Body of pancreas (tissue), 4 donors: Measurements from ENCODE around the gene PKNOX2.

ENCODE experiments used
- POLR2A ChIP-seq, 3 donors: fragments of 450-650 bp; IDR thresholded peaks; one replicate each; pipeline ENCODE4 v1.6.1; 2016; ENCODE audit warnings: antibody characterized with exemption in 3 of 3, mild to moderate bottlenecking in 2 of 3
- TF ChIP-seq, protein P1 (sequence below), 7 experiments: fragments of 450-650 bp in 4 of 7; fragments of 200-600 bp in 3 of 7; sonication (generic) in 3 of 7; IDR thresholded peaks; one replicate each; pipeline ENCODE4 v1.5.1; 2016 to 2019; ENCODE audit warnings: antibody characterized with exemption in 7 of 7

DNA sequence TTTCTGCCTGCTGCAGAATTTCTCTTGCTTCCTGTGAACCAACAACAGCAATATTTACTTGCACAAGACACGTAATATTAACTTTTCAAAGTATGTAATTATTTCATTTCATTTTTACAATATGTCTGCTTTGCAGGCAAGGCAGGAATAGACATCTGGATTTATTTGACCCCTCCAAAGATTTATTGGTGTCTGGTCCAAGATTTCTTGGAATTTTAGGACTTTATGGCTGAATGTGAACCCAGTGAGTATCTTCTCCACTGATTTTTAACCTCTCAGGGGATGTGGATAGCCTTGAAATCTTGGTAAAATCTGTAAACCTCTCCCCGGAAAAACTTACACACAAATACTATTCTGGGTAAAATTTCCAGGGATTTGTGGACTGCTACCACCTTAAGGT lies 61.5 kb downstream of the PKNOX2 start:
- no peak for TF ChIP-seq POLR2A (IDR thresholded peaks at IDR 0.05)
- TF ChIP-seq, protein P1, sequence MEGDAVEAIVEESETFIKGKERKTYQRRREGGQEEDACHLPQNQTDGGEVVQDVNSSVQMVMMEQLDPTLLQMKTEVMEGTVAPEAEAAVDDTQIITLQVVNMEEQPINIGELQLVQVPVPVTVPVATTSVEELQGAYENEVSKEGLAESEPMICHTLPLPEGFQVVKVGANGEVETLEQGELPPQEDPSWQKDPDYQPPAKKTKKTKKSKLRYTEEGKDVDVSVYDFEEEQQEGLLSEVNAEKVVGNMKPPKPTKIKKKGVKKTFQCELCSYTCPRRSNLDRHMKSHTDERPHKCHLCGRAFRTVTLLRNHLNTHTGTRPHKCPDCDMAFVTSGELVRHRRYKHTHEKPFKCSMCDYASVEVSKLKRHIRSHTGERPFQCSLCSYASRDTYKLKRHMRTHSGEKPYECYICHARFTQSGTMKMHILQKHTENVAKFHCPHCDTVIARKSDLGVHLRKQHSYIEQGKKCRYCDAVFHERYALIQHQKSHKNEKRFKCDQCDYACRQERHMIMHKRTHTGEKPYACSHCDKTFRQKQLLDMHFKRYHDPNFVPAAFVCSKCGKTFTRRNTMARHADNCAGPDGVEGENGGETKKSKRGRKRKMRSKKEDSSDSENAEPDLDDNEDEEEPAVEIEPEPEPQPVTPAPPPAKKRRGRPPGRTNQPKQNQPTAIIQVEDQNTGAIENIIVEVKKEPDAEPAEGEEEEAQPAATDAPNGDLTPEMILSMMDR (IDR thresholded peaks at IDR 0.05), result no peak
